NCI-H2081 treated with DMSO at 0.1 percent for 48 hours (cell line): ENCODE data around the gene GUCY2F.

Experiments used
- DNase-seq: peaks from one replicate; lab custom pipeline; 2025; lab: John Stamatoyannopoulos, UW

Gene GUCY2F

DNA sequence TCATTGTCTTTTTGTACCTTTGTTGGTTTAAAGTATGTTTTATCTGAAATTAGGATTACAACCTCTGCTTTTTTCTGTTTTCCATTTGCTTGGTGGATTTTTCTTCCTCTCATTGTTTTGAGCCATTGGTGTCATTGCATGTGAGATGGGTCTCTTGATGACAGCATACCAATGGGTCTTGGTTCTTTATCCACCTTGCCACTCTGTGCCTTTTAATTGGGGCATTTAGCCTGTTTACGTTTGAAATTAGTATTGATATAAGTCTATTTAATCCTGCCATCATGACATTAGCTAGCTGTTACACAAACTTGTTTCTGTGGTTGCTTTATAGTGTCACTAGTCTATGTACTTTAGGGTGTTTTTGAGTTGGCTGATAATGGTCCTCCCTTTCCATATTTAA lies 145.7 kb downstream of the GUCY2F start:
- DNase-seq, result no peak

DNA sequence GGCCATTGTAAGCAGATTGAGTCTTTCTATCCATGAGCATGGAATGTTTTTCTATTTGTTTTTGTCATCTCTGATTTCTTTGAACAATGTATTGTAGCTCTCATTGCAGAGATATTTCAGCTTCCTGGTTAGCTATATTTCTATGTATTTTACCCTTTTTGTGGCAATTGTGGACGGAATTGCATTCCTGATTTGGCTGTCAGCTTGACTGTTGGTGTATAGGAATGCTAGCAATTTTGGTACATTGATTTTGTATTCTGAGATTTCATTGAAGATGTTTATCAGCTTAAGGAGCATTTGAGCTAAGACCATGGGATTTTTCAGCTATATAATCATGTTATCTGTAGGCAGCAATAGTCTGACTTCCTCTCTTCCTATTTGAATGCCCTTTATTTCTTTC lies 154.6 kb downstream of the GUCY2F start:
- DNase-seq, result no peak
